Gastroesophageal sphincter (tissue), 3 donors: ENCODE results near the gene APRT.
A peak's percentile ranks its signal among the peaks of the same experiment; 100 is the strongest.

ENCODE experiments used
- CTCF ChIP-seq, 4 experiments: fragments of 200-600 bp in 2 of 4; fragments of 450-650 bp in 2 of 4; sonication (generic) in 1 of 4; IDR thresholded peaks; one replicate each; pipeline ENCODE4 v1.5.1; 2017 to 2019; ENCODE audit warnings: antibody characterized with exemption in 4 of 4, mild to moderate bottlenecking in 2 of 4, moderate library complexity in 2 of 4
- EP300 ChIP-seq: sonication (generic); formaldehyde crosslinking; IDR thresholded peaks from one replicate; pipeline ENCODE4 v1.6.1; 2017; ENCODE audit warnings: antibody characterized with exemption, mild to moderate bottlenecking
- POLR2A ChIP-seq, 2 donors: fragments of 450-650 bp; IDR thresholded peaks; one replicate each; pipeline ENCODE4 v1.6.1; 2017; ENCODE audit warnings: antibody characterized with exemption in 2 of 2, mild to moderate bottlenecking in 2 of 2, moderate library complexity in 1 of 2
- POLR2AphosphoS5 ChIP-seq: sonication (generic); formaldehyde crosslinking; IDR thresholded peaks from one replicate; pipeline ENCODE4 v1.6.1; 2017; ENCODE audit warnings: antibody characterized with exemption

DNA sequence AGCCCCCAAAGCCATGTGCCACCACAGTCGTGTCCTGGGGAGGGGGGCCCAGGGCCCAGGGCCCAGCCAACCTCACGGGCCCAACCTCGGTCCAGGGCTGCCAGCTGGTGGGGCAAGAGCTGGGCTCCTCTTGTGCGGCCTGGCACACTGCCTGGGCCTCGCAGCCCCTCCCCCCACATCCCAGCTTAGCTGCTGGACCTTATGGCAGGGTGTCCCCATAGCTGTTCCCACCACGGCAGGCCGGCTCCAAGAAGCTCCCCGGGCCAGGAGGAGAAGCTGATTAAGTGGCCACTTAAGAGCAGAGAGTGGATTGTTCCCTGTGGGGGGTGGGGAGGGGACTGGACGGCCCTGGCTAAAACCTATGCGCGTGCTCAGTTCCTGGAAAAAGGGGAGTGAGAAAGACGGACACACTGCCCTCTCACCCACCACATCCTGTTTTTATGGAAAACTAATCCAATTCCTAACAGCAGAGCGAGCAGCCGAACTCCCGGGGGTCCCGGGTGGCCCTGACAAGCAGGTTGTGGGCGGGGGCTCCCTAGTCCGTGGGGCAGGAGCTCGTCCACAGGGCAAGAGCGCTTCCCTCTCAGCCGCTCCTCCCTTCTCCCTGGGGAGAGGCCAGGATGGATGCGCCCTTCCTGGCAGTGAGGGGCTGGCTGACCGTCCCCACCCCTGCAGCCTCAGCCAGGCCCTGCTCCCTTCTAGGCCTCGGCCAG is 43.5 kb downstream of the APRT start:
- TF ChIP-seq CTCF (IDR thresholded peaks at IDR 0.05), result peak in 1 of 4 experiments; percentile 30
- TF ChIP-seq POLR2A (IDR thresholded peaks at IDR 0.05), result no peak
- TF ChIP-seq POLR2AphosphoS5, result peak; percentile 81
- no peak for TF ChIP-seq EP300
